ENCODE results near the gene ANKRD63. TPM values are rescaled to one million over a fixed set of nuclear protein-coding genes. Genes with fewer than 3 reads are reported as not detected.

ANKRD63 gene
- total and polyA plus RNA-seq, 2 of the 8 experiments (the other 6 are each of a cell fraction or from before 2014, with no cell fraction given): 0.18 to 0.26 TPM

DNA sequence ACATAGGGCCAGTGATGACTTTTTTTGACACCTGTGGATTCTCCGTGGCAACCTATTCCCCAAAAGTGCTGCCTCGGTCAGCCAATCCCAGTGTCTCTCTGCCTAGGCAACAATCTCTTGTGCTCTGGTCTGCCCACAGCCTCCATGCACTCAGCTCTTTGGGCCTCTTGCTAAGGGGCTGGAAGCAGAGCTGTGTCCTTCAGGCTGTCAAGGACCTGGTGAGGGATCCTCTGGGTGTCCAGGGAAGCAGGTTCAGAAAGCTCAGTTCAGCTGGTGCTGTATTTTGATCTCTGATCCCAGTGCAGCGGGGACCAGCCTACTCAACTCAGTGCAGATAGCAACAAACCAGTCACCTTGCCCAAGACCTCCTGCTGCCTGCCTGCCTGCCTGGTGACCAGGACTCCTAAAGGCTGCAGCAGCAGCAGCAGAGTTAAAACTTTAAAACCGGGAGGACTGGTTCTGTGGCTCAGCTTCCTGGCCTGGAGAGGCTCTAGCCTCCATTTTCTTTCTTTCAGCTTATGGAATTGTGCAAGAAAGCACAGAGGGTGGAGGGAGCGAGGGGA lies 37.8 kb downstream of the ANKRD63 start:
- DNase-seq (ENCODE audit: low read depth in 1 of 2, low spot score in 2 of 2) (no peak), FAIRE-seq (no peak)
- Histone ChIP-seq H3K14ac (ENCODE audit: insufficient read length) (no peak overlapping the region), H3K23me2 (ENCODE audit: low read depth, low read length) (no peaks in the 10 kb centered on the region), H3K18ac (ENCODE audit: extremely low read depth, low read length) (peak overlapping the region; percentile 78; the same call in 1 of the 2 replicates), H2BK12ac (ENCODE audit: low read depth, low read length) (no peak overlapping the region), H4K91ac (replicated peaks; ENCODE audit: insufficient read length, low read length) (peak overlapping the region; percentile 33), H3K79me2 (ENCODE audit: control insufficient read depth in 1 of 2, insufficient read depth in 2 of 2, low read length in 2 of 2) (no peaks in the 10 kb centered on the region), H3K4ac (replicated peaks; ENCODE audit: insufficient read length, low read depth, low read length) (no peak overlapping the region), H4K5ac (ENCODE audit: insufficient read length, low read depth, low read length) (no peak overlapping the region), H2BK5ac (ENCODE audit: low read depth, low read length) (peak overlapping the region; percentile 49; the same call in 1 of the 2 replicates), H3K4me2 (ENCODE audit: insufficient read depth in 1 of 2, low read depth in 2 of 2, low read length in 2 of 2) (peak overlapping the region in 1 of 2 experiments; percentile 38; a peak in 1 of 4 replicates), H2AK5ac (ENCODE audit: low read depth, low read length) (no peak overlapping the region), H3K9ac (replicated peaks in 1 of 4; ENCODE audit: extremely low read depth in 1 of 4, low read depth in 3 of 4, low read length in 3 of 4) (no peak overlapping the region), H2BK15ac (ENCODE audit: low read length) (peak overlapping the region; percentile 53), H2BK20ac (ENCODE audit: low read length) (peak overlapping the region; percentile 7; the same call in 1 of the 2 replicates), H3K23ac (ENCODE audit: insufficient read length) (no peak overlapping the region), H3K79me1 (ENCODE audit: low read depth, low read length) (no peaks in the 10 kb centered on the region), H3K27me3 (replicated peaks in 1 of 4; ENCODE audit: control insufficient read depth in 3 of 4, extremely low read depth in 1 of 4, insufficient read depth in 3 of 4, low read length in 3 of 4) (0 out of 7 replicates have a peak, but pooled peaks cover 0 to 2% (median 0%) of the 10 kb centered on the region in 4 experiments), H3K56ac (replicated peaks; ENCODE audit: insufficient read length, low read depth, low read length) (no peak overlapping the region), H3K4me1 (replicated peaks in 1 of 4; ENCODE audit: control insufficient read depth in 3 of 4, insufficient read depth in 4 of 4, low read length in 3 of 4) (peaks cover 0 to 11% (median 9%) of the 10 kb centered on the region in 4 experiments; a peak in 4 of 7 replicates), H3K27ac (ENCODE audit: low read depth, low read length) (no peak overlapping the region), H3K4me3 (ENCODE audit: extremely low read depth in 1 of 4, insufficient read depth in 2 of 4, low read depth in 3 of 4, low read length in 4 of 4) (no peak overlapping the region), H2BK120ac (replicated peaks; ENCODE audit: low read depth, low read length) (no peak overlapping the region), H3K36me3 (ENCODE audit: control insufficient read depth in 2 of 4, insufficient read depth in 4 of 4, low read length in 3 of 4) (no peaks in the 10 kb centered on the region), H2AFZ (ENCODE audit: low read length) (no peak overlapping the region), H3K9me3 (ENCODE audit: insufficient read depth in 2 of 2, low read depth in 1 of 2, low read length in 1 of 2) (no peaks in the 10 kb centered on the region), H4K8ac (ENCODE audit: extremely low read depth, insufficient read depth, low read length) (no peak overlapping the region; the same call in 1 of the 2 replicates), H4K20me1 (replicated peaks in 1 of 2; ENCODE audit: control insufficient read depth in 1 of 2, insufficient read depth in 2 of 2, low read length in 2 of 2) (no peaks in the 10 kb centered on the region)
- ChIA-PET CTCF (ENCODE audit: partially characterized antibody) (interaction anchor here (1.0 to 46.3 kb wide), 8 partner anchors 8 to 171 kb away, joined by 3 to 1340 read pairs (median 6); no protein-coding TSS in a partner anchor), POLR2A (ENCODE audit: partially characterized antibody) (interaction anchor here (0.7 to 1.7 kb wide), 5 partner anchors 9 to 64 kb away, joined by 3 to 6 read pairs (median 3); no protein-coding TSS in a partner anchor)
- no peak for TF ChIP-seq SIRT6 (IDR thresholded peaks at IDR 0.05; ENCODE audit: low read length)
- 0 out of 2 replicates have a peak, but pooled peaks have one; percentile 11 for TF ChIP-seq SP1 (IDR thresholded peaks at IDR 0.05; ENCODE audit: low read depth, low read length)
- TF ChIP-seq RBBP5 (IDR thresholded peaks at IDR 0.05; ENCODE audit: borderline replicate concordance, low read depth, low read length): peak; percentile 48; the same call in 1 of the 2 replicates
- TF ChIP-seq CEBPB (IDR thresholded peaks at IDR 0.05; ENCODE audit: low read depth, low read length): 0 out of 2 replicates have a peak, but pooled peaks have one; percentile 28
- TF ChIP-seq KDM5A (IDR thresholded peaks at IDR 0.05; ENCODE audit: low read length): no peak
- 84% methylated on average over 5 of the region's 5 CpGs; no CpG with 5 or more reads in 1 of the 2 experiments for WGBS, 2 experiments (ENCODE audit: extremely low coverage in 1 of 2, insufficient coverage in 1 of 2, insufficient read length in 1 of 2, insufficient replicate concordance in 2 of 2, low coverage in 1 of 2, low lambda C conversion rate in 2 of 2, missing lambda C conversion rate in 1 of 2)

All from H1 (cell line).